ENCODE measurements around the gene KCNH5.

The KCNH5 gene

DNA sequence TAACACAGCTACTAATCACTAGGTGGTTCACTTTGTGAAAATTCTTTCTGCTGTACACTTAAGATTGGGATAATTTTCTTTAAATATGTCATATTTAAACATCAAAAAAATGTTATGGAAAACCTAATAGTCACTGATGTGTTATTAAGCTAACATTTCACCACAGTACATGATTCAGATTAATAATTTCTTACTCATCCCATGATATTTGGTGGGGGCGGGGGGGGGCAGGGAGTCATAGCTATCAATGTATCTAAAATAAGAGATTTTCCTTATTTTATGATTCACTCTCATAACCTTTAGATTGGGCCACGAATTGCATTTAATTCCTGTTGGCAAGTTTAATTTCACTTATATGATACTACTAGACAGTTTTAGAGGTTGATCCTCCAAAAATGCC is 88.8 kb downstream of the KCNH5 start:
- no peak overlapping the region for H3K4me2 ChIP-seq (ENCODE audit: low read depth, low read length)
- no peak for DNase-seq
- no peak overlapping the region for H3K27ac ChIP-seq (ENCODE audit: low read length)
- H3F3A ChIP-seq (ENCODE audit: insufficient read depth, low read length): no peaks in the 10 kb centered on the region
- H3K9me2 ChIP-seq (replicated peaks; ENCODE audit: insufficient read depth, low read length): no peaks in the 10 kb centered on the region
- H3K9me3 ChIP-seq (replicated peaks; ENCODE audit: insufficient read depth, low read length): no peaks in the 10 kb centered on the region
- H3K79me2 ChIP-seq (ENCODE audit: low read length): no peaks in the 10 kb centered on the region
- H3K9ac ChIP-seq (ENCODE audit: low read length): no peak overlapping the region
- no peak overlapping the region for H3K4me3 ChIP-seq (ENCODE audit: low read length)
- H2AFZ ChIP-seq (ENCODE audit: low read length): no peak overlapping the region
- TF ChIP-seq EZH2 (optimal IDR thresholded peaks at IDR 0.05; ENCODE audit: low read depth, low read length) (no peak), EZH2phosphoT487 (IDR thresholded peaks at IDR 0.05; ENCODE audit: low read length) (no peak)
- TF ChIP-seq, protein P1, sequence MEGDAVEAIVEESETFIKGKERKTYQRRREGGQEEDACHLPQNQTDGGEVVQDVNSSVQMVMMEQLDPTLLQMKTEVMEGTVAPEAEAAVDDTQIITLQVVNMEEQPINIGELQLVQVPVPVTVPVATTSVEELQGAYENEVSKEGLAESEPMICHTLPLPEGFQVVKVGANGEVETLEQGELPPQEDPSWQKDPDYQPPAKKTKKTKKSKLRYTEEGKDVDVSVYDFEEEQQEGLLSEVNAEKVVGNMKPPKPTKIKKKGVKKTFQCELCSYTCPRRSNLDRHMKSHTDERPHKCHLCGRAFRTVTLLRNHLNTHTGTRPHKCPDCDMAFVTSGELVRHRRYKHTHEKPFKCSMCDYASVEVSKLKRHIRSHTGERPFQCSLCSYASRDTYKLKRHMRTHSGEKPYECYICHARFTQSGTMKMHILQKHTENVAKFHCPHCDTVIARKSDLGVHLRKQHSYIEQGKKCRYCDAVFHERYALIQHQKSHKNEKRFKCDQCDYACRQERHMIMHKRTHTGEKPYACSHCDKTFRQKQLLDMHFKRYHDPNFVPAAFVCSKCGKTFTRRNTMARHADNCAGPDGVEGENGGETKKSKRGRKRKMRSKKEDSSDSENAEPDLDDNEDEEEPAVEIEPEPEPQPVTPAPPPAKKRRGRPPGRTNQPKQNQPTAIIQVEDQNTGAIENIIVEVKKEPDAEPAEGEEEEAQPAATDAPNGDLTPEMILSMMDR (IDR thresholded peaks at IDR 0.05; ENCODE audit: low read length): no peak
- H3K4me1 ChIP-seq (ENCODE audit: low read length): no peaks in the 10 kb centered on the region
- H4K20me1 ChIP-seq (ENCODE audit: insufficient read depth, low read length): no peaks in the 10 kb centered on the region
- no peaks in the 10 kb centered on the region for H3K36me3 ChIP-seq (replicated peaks; ENCODE audit: insufficient read depth, low read length)
- H3K27me3 ChIP-seq (replicated peaks; ENCODE audit: insufficient read depth, low read length): no peaks in the 10 kb centered on the region

- TF ChIP-seq EZH2 (optimal IDR thresholded peaks at IDR 0.05; ENCODE audit: low read depth, low read length) (no peak), EZH2phosphoT487 (IDR thresholded peaks at IDR 0.05; ENCODE audit: low read length) (no peak)
- TF ChIP-seq, protein P1 (IDR thresholded peaks at IDR 0.05; ENCODE audit: low read length): no peak
- H3K79me2 ChIP-seq (ENCODE audit: low read length): no peaks in the 10 kb centered on the region
- no peaks in the 10 kb centered on the region for H3K9me2 ChIP-seq (replicated peaks; ENCODE audit: insufficient read depth, low read length)
- no peaks in the 10 kb centered on the region for H3K9me3 ChIP-seq (replicated peaks; ENCODE audit: insufficient read depth, low read length)
- no peaks in the 10 kb centered on the region for H3K27me3 ChIP-seq (replicated peaks; ENCODE audit: insufficient read depth, low read length)
- no peaks in the 10 kb centered on the region for H3K36me3 ChIP-seq (replicated peaks; ENCODE audit: insufficient read depth, low read length)
- no peak overlapping the region for H3K4me3 ChIP-seq (ENCODE audit: low read length)
- no peaks in the 10 kb centered on the region for H4K20me1 ChIP-seq (ENCODE audit: insufficient read depth, low read length)
- no peaks in the 10 kb centered on the region for H3K4me1 ChIP-seq (ENCODE audit: low read length)
- H2AFZ ChIP-seq (ENCODE audit: low read length): no peak overlapping the region
- DNase-seq: no peak
- H3K4me2 ChIP-seq (ENCODE audit: low read depth, low read length): no peak overlapping the region
- no peak overlapping the region for H3K9ac ChIP-seq (ENCODE audit: low read length)
- H3K27ac ChIP-seq (ENCODE audit: low read length): no peak overlapping the region
- H3F3A ChIP-seq (ENCODE audit: insufficient read depth, low read length): no peaks in the 10 kb centered on the region
Observed at GRCh38 chr14:62954165-62954564, 91.1 kb downstream of the KCNH5 start.

DNA sequence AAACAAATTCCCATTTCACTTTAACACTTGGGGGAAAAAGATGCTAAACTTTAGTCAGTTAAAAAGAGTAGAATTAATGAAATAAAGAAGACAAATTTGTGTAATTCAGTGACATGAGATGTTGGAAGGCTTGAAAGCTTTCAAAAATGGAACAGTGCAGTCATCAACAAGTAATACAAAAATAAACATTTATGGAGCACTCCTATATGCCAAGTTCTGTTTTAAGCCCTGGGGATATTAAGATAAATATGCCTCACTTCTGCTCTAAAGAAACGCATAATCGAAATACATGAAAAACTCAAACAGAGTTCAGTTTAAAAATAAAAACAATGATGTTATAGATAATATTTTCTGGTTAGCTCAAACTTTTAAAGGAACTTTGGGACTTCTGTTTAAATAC is 93.0 kb downstream of the KCNH5 start:
- no peaks in the 10 kb centered on the region for H3K4me1 ChIP-seq (ENCODE audit: low read length)
- no peak overlapping the region for H2AFZ ChIP-seq (ENCODE audit: low read length)
- H3K9me2 ChIP-seq (replicated peaks; ENCODE audit: insufficient read depth, low read length): no peaks in the 10 kb centered on the region
- H3K27me3 ChIP-seq (replicated peaks; ENCODE audit: insufficient read depth, low read length): no peaks in the 10 kb centered on the region
- no peak for TF ChIP-seq EZH2phosphoT487 (IDR thresholded peaks at IDR 0.05; ENCODE audit: low read length)
- TF ChIP-seq EZH2 (optimal IDR thresholded peaks at IDR 0.05; ENCODE audit: low read depth, low read length): no peak
- TF ChIP-seq, protein P1 (IDR thresholded peaks at IDR 0.05; ENCODE audit: low read length): no peak
- H4K20me1 ChIP-seq (ENCODE audit: insufficient read depth, low read length): no peaks in the 10 kb centered on the region
- no peak overlapping the region for H3K9ac ChIP-seq (ENCODE audit: low read length)
- no peaks in the 10 kb centered on the region for H3F3A ChIP-seq (ENCODE audit: insufficient read depth, low read length)
- H3K9me3 ChIP-seq (replicated peaks; ENCODE audit: insufficient read depth, low read length): no peaks in the 10 kb centered on the region
- DNase-seq: no peak
- H3K27ac ChIP-seq (ENCODE audit: low read length): no peak overlapping the region
- no peaks in the 10 kb centered on the region for H3K36me3 ChIP-seq (replicated peaks; ENCODE audit: insufficient read depth, low read length)
- H3K79me2 ChIP-seq (ENCODE audit: low read length): no peaks in the 10 kb centered on the region
- no peak overlapping the region for H3K4me3 ChIP-seq (ENCODE audit: low read length)
- H3K4me2 ChIP-seq (ENCODE audit: low read depth, low read length): no peak overlapping the region

All from MM.1S (cell line).